Activated CD4-positive, alpha-beta T cell treated with anti-CD3 and anti-CD28 coated beads, Interleukin-2, Interleukin-6, amounts not matched to agents 100 ng/mL and 50 ng/mL, durations not matched to agents 16 hours and 8 hours (primary cell): ENCODE results near the gene SERTAD3.
"Not testable (repeated sequence)": the region's sequence is repeated elsewhere in the genome, so short reads cannot be mapped to it uniquely, and the experiment has no call there.

Experiments used
- DNase-seq: peaks from one replicate; pipeline ENCODE4 v3.0.0-alpha.2; 2020

The SERTAD3 gene

GRCh38 chr19:40457953-40458596, 13.9 kb upstream of the SERTAD3 start:
- DNase-seq, result no peak

GRCh38 chr19:40457048-40457447, 12.9 kb upstream of the SERTAD3 start:
- DNase-seq, result no peak

GRCh38 chr19:40453943-40454342, 9.8 kb upstream of the SERTAD3 start:
- DNase-seq, result not testable (repeated sequence)

GRCh38 chr19:40453151-40453735, 9.1 kb upstream of the SERTAD3 start:
- no peak for DNase-seq

GRCh38 chr19:40452016-40452415, 7.9 kb upstream of the SERTAD3 start:
- no peak for DNase-seq

- no peak for DNase-seq
Measured at GRCh38 chr19:40450664-40451063, 6.5 kb upstream of the SERTAD3 start.

GRCh38 chr19:40449506-40449905, 5.4 kb upstream of the SERTAD3 start:
- DNase-seq, result no peak

GRCh38 chr19:40446263-40446784, 2.2 kb upstream of the SERTAD3 start:
- DNase-seq, result no peak

- no peak for DNase-seq
Measured at GRCh38 chr19:40445780-40446262, 1.7 kb upstream of the SERTAD3 start.

- DNase-seq, result no peak
Measured at GRCh38 chr19:40444825-40445312, 734 bp upstream of the SERTAD3 start.

- DNase-seq, result peak; percentile 100
Measured at GRCh38 chr19:40443131-40443999, 770 bp downstream of the SERTAD3 start.

- DNase-seq, result no peak
Measured at GRCh38 chr19:40442328-40443130, 1.6 kb downstream of the SERTAD3 start.

GRCh38 chr19:40441719-40442253, 2.3 kb downstream of the SERTAD3 start:
- no peak for DNase-seq

GRCh38 chr19:40438284-40438683, 5.9 kb downstream of the SERTAD3 start:
- no peak for DNase-seq

- DNase-seq, result peak; percentile 64
Measured at GRCh38 chr19:40433391-40434216, 10.5 kb downstream of the SERTAD3 start.

GRCh38 chr19:40432760-40433159, 11.4 kb downstream of the SERTAD3 start:
- not testable (repeated sequence) for DNase-seq

- DNase-seq, result no peak
Measured at GRCh38 chr19:40431698-40432097, 12.4 kb downstream of the SERTAD3 start.

GRCh38 chr19:40430242-40430641, 13.9 kb downstream of the SERTAD3 start:
- not testable (repeated sequence) for DNase-seq

GRCh38 chr19:40428197-40428596, 15.9 kb downstream of the SERTAD3 start:
- DNase-seq, result not testable (repeated sequence)

GRCh38 chr19:40425450-40426287, 18.5 kb downstream of the SERTAD3 start, which contains the start of gene SERTAD1:
SERTAD1 (minus strand) TSS chr19:40425992; CDS start chr19:40423546, 2,446 bp downstream.
- DNase-seq, result peak; percentile 100
